Measurements from ENCODE around the gene TMEM126A.
"Not testable (repeated sequence)": the region's sequence is repeated elsewhere in the genome, so short reads cannot be mapped to it uniquely, and the experiment has no call there.

Gene TMEM126A

DNA sequence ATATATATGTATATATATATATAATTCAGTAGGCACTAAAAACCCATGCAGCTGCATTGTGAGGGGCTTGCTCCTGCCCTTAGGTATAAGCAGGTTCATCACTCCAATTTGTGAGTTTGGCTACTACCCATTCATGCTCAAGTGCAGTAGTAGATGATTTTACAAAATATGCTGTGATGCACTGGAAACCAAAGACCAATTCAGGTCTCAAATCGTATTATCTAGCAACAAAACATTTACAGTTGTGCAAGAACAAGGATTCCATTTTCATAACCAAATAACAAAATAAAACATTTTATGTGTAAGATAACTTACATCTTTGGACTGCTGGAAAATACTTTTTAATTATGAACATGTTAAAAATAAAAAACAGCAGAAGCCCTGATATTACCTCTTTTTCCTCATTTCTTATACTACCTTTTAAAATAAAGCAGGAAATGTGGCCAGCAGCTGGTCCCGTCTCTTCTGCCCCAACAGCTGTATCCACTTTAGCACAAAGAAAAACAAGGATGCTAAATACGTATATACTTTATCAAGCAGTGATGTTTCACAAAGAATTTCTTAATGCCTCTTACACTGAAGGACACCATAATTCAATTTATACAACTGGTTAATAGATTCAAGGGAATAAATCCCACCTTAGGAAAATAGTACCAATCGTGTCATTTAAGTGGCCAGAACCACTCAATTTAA is 14.4 kb downstream of the TMEM126A start:
- DNase-seq = no peak

DNA sequence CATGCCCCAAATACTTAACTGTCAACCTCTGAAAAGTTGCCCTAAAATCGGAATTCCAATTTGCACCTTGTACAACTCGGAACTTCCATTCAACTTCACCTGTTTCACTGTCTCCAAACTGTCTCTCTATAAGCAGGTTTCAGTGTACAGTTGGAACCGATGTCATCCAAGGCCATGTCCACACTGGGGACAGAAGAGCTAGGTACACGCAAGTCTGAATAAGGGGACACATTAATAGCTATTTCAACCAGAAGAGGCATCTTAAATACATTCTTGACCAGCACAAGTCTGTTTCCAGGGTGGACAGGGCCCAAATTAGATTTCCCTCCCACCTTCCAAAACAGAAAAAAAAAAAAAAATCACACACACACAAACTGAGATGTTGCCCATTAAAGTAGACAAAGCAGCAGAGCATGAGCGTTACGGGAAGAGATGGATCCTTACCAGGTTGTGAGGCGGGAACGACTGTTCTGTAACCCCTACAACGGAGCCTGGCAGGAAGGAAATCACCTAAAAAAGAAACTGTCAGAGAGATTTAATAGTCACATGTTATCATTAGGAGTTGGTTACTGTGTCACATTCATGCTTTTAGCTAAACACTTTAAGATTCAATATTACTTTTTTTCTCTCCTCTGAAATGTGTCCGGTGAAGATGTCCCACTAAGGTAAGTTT is 15.4 kb downstream of the TMEM126A start:
- no peak for DNase-seq

GRCh38 chr11:85663753-85664614 is 16.2 kb downstream of the TMEM126A start:
- peak; percentile 89 for DNase-seq

DNA sequence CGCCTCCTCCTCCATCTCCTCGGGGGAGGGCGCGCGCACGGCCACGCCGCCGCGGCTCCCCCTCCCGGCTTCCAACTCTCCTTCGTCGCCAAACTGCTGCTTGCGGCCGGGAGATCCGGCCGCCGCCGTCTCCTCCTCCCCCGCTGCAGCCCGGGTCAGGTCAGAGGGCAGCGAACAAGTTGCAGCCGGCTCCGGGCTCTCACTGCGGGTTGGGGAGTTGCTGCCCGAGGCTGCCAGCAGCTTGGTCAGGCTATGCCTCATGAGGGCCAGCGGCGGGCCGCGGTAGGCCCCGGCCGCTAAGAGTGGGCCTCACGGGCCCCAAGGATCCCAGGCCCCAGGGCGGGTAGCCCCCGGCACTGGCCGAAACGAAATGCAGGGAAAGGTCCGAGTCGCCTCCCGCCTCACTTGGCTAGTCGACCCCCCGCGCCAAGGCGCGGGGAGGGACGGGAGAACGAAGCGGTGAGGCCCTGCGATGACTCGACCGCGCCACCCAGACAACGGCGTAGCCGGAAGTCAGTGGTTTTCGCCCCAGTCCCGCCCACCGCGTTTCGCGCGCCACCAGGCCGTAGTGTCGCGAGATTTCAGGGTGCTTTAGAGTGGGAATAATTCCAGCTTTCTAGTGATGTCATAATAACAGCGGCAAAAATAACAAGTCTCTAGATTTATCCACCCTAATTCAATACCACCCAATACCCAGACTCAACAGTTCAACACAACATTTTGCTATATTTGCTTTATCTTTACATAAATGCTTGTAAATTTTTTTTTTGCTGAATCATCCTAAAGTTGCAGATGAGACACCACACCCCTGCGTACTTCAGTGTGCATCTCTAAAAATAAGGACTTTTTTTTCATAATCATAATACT is 17.1 kb downstream of the TMEM126A start, which contains the start of gene CREBZF:
CREBZF (minus strand) TSS at position 515 of the 867 bp plus-strand sequence; CDS start at position 261, 254 bp downstream.
- peak; percentile 90 for DNase-seq

- DNase-seq = no peak
Observed at GRCh38 chr11:85665733-85666132, 18.0 kb downstream of the TMEM126A start.

- DNase-seq = no peak
Observed at GRCh38 chr11:85666687-85667086, 18.9 kb downstream of the TMEM126A start.

DNA sequence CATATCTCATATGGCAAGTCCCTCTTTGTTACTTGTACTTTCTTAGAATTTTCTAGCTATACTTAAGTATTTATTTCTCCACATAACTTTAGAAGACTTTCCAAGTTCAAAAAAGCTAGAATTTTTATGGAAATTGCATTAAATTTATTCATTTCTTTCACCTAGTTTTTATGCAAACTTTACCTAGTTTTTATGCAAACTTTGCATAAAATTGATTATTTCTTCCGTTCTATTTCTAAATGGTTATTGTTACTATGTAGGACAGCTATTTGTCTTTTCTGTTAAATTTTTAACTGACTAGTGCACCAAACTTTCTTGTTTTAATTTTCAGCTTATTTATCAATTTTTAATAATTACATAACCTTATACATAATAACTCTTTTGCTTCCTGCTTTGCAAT is 20.4 kb downstream of the TMEM126A start:
- DNase-seq = no peak

- DNase-seq = not testable (repeated sequence)
Observed at GRCh38 chr11:85670949-85671663, 23.3 kb downstream of the TMEM126A start.

DNA sequence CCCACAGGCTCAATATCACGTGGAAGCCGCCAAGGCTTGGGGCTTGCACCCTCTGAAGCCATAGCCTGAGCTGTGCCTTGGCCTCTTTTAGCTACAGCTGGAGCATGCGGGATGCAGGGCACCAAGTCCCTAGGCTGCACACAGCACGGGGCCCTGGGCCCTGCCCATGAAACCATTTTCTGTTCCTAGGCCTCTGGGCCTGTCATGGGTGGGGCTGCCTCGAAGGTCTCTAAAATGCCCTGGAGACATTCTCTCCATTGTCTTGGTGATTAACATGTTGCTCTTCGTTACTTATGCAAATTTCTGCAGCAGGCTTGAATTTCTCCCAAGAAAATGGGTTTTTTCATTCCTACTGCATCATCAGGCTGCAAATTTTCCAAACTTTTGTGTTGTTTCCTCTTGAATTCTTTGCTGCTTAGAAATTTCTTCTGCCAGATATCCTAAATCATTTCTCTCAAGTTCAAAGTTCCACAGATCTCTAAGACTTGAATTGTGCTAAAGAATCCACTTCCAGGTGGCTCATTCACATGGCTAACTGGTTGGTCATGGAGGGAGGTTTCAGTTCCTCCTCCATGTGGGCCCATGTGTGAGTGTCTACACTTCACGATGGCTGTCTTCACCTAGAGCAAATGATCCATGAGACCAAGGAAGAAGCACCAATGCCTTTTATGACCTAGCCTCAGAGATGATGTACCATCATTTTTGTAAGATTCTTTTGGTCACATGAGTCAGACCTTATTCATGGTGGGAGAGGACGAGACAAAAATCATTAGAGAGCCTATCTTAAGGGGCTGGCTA is 24.5 kb downstream of the TMEM126A start:
- no peak for DNase-seq

- no peak for DNase-seq
Observed at GRCh38 chr11:85673393-85673792, 25.6 kb downstream of the TMEM126A start.

- no peak for DNase-seq
Observed at GRCh38 chr11:85679576-85679975, 31.8 kb downstream of the TMEM126A start.

GRCh38 chr11:85680897-85681296 is 33.1 kb downstream of the TMEM126A start:
- DNase-seq = no peak

DNA sequence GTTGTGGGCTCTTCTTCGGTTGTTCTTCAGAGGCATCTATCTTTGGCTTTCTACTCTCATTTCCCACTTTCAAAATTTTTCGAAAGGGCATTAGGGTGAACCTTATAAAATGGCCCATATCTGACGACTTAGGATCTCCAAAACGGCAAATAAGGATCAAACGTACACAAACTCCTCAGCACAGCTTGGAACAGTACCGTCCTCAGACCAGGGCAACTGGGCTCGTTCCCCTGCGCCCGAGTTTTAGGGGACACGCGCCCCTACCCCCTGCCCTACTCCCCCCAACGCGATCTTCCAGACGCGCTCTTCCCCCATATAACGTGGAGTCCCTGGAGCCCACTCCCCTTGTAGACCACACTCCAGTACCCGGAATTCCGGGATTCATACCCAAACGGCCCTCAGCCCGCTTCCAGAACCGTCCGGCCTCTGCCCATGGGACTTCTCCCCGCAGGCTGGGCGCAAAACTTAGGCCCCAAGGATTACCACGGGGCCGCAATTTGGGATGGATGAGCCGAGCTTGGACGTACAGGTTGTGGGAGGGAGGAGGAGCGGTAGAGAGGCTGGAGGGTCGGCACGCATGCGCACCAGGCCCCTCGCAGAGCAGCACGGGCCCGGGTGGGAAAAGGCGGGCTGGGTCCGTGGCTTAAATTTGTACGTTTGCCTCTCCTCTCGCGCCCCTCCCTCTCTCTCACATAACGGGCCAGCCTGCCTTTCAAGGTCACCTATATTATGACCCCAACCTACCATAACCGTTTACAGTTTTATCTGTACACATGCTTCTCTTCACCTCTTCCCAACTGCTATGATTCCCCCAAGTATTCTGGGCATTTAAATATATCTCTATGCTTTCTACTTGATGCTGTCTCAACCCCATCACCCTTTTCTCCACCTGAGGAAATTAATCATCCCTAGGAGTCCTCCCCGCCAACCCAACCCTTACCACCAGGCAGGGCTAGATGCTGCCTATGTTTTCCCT is 34.9 kb downstream of the TMEM126A start:
- DNase-seq = peak; percentile 48

- DNase-seq = no peak
Observed at GRCh38 chr11:85685125-85685819, 37.5 kb downstream of the TMEM126A start.

DNA sequence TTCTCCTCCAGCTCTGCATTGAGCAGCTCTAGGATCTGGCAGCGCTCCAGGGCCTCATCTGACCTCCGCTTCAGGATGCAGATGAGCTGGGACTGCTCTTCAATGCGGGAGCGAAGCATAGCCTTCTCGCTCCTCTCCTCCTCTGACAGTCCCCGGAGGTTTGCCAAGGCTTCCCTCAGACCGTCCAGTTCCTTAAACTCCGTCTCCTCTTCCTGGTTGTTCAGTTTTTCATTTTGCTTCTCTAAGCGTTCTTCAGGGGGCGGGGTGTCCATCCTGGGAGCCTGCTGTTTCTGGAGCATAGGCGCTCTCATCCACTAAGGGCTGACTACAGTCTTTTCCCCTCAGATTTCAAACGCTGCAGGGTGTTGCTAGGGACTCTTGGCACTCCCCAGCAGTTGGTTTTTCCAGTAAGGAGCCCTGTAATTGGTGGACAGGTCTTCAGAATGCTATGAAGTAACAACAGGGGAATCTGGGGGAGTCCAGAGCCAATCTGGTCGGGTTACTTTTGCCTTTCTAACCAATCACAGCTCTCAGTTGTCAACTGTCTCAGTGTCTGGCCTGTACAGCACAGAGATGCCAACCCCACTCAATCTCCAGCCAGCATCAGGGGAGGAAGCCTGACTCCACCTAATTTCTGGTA is 38.2 kb downstream of the TMEM126A start, which contains the start of gene CCDC89:
CCDC89 (minus strand) TSS at position 376 of the 640 bp plus-strand sequence; CDS start at position 311, 65 bp downstream.
- DNase-seq = no peak

DNA sequence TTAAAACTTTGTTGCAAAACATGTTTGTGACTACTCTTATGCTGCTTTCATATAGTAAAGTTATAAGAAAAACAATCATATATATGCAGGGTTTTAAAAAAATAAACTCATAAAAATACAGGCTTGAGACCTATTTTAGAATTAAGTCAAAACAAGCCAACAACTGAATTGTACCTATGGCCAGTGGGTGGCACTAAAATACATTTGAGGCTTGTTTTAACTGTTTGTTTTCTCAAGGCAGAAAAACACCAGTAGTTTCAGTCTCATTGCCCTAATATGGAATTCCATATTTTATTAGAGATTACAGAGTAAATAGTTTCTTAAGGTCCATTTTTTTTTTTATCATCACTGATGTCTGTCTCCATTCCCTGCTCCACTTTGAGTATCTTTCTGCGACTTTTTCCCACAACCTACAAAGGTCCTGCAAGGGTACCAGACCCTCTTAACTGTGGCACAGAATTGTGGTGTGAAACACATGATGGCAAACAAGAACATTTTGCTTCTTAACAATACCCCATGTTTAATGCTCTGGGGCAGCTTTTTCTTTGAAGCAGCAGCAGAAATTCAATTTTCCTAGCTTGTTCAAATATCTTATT is 46.7 kb downstream of the TMEM126A start:
- DNase-seq = no peak

DNA sequence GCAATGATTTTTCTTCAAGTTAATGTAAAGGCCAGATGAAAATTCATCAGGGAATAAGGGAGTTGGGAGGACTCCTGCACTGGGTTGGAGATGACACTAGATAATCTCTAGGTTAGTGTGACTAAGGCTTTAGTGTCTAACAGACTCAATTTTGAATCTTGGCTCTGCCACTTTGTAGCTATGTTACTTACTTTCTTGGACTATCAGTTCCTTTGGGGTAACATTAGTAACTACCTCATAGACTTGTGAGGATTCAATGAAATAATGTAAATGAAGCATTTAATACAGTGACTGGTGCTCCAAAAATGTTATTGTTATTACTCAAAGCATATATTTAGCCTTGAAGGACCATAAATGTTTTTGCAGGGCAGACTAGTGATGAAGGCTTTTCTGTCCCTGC is 47.8 kb downstream of the TMEM126A start:
- DNase-seq = no peak

DNA sequence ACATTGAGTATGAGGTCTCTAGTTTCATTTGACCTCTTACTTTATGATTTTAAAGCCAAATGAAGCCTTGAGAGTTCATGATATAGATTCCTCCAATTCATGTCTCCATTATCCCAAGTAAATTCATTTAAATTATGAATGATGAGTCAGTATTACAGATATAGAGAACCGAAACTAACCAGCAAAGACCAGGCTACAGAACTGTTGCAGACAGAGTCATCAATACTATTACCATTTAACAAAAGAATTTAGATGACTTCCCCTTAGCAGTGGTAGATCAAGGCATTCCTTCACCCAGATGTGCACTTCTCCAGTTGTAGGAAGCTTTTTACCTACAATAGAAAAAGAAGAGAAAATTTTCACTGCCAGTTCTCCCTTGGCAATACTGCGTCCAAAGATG is 50.0 kb downstream of the TMEM126A start:
- no peak for DNase-seq

All from stimulated activated naive CD4-positive, alpha-beta T cell treated with Interleukin-2 at 50 U/mL for 16 hours (primary cell).